ENCODE results near the gene C19orf47.

C19orf47 gene

DNA sequence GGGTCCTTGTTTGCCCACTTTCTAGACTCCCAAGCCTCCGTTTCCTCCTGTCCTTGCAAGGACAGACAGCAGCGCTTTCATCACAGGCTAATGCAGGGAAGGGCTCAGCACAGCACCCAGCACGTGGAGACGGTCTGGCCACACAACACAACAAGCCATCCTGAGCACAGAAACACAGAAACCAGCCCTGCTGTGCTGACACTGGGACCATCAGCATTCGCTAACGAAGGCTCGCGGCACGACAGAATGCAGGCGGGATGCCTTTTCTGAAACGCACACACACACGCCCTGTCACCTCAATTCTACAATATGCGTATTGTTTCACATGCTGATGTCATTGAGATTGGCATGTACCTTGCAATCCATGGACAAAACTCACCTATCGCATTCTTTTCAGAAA is 75.9 kb downstream of the C19orf47 start:
- Histone ChIP-seq H3K4me1 (ENCODE audit: insufficient read depth, poor library complexity, severe bottlenecking) (no peaks in the 10 kb centered on the region), H3K36me3 (ENCODE audit: low read depth) (no peaks in the 10 kb centered on the region), H3K9me3 (ENCODE audit: severe bottlenecking) (no peaks in the 10 kb centered on the region), H3K27ac (ENCODE audit: poor library complexity, severe bottlenecking) (no peak overlapping the region), H3K4me3 (ENCODE audit: severe bottlenecking) (no peak overlapping the region), H3K27me3 (ENCODE audit: insufficient read depth, poor library complexity, severe bottlenecking) (no peaks in the 10 kb centered on the region)
- DNase-seq (ENCODE audit: low spot score) (no peak), ATAC-seq (ENCODE audit: low read depth) (no peak)
- TF ChIP-seq, protein P1, sequence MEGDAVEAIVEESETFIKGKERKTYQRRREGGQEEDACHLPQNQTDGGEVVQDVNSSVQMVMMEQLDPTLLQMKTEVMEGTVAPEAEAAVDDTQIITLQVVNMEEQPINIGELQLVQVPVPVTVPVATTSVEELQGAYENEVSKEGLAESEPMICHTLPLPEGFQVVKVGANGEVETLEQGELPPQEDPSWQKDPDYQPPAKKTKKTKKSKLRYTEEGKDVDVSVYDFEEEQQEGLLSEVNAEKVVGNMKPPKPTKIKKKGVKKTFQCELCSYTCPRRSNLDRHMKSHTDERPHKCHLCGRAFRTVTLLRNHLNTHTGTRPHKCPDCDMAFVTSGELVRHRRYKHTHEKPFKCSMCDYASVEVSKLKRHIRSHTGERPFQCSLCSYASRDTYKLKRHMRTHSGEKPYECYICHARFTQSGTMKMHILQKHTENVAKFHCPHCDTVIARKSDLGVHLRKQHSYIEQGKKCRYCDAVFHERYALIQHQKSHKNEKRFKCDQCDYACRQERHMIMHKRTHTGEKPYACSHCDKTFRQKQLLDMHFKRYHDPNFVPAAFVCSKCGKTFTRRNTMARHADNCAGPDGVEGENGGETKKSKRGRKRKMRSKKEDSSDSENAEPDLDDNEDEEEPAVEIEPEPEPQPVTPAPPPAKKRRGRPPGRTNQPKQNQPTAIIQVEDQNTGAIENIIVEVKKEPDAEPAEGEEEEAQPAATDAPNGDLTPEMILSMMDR (IDR thresholded peaks at IDR 0.05; ENCODE audit: poor library complexity, severe bottlenecking) = no peak

DNA sequence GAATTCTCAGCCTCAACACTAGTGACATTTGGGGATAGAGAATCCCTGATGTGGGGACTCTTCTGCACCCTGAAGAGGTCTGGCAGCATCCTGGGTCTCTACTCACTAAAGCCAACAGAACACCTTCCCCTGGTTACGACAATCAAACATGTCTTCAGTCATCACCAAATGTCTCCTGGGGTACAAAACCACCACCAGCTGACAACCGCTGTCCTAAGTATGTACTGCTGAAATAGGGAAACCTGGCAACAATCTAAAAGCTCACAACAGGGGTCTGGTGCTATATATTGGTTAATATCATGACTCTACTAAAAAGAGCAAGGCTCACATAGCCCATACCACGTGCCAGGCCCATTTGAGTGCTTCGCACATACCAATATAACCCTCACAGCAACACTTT is 76.5 kb downstream of the C19orf47 start:
- H3K36me3 ChIP-seq (ENCODE audit: low read depth) = no peaks in the 10 kb centered on the region
- no peaks in the 10 kb centered on the region for H3K9me3 ChIP-seq (ENCODE audit: severe bottlenecking)
- H3K27ac ChIP-seq (ENCODE audit: poor library complexity, severe bottlenecking) = no peak overlapping the region
- no peak overlapping the region for H3K4me3 ChIP-seq (ENCODE audit: severe bottlenecking)
- no peaks in the 10 kb centered on the region for H3K4me1 ChIP-seq (ENCODE audit: insufficient read depth, poor library complexity, severe bottlenecking)
- DNase-seq (ENCODE audit: low spot score) (no peak), ATAC-seq (ENCODE audit: low read depth) (no peak)
- TF ChIP-seq, protein P1 (IDR thresholded peaks at IDR 0.05; ENCODE audit: poor library complexity, severe bottlenecking) = no peak
- no peaks in the 10 kb centered on the region for H3K27me3 ChIP-seq (ENCODE audit: insufficient read depth, poor library complexity, severe bottlenecking)

DNA sequence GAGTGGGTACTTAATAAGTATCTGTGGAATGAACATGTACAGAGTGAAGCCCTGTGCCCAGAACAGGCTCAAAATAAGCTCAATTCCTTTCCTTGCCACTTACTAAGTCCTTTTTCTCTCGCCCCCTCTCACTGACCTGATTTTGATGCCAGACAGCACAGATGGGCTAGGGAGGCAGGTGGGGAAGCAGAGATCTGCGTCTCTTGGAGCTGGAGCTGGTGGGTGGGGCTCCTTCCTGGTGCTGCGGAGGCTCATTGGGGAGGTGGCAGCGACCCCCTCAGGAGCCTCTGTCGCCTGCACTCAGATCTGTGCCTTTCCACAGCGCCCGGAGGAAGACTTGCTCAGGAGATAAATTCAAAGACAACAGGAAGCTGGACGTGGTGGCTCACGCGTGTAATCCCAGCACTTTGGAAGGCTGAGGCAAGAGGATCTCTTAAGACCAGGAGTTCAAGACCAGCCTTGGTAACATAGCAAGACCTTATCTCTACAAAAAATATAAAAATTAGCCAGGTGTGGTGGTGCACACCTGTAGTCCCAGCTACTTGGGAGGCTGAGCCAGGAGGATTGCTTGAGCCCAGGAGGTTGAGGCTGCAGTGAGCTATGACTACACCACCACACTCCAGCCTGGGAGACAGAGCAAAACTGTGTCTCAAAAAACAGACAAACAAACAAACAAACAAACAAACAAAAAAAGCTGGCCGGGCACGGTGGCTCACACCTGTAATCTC is 77.7 kb downstream of the C19orf47 start:
- Histone ChIP-seq H3K4me3 (ENCODE audit: severe bottlenecking) (no peak overlapping the region), H3K9me3 (ENCODE audit: severe bottlenecking) (no peaks in the 10 kb centered on the region), H3K27me3 (ENCODE audit: insufficient read depth, poor library complexity, severe bottlenecking) (no peaks in the 10 kb centered on the region), H3K27ac (ENCODE audit: poor library complexity, severe bottlenecking) (no peak overlapping the region), H3K4me1 (ENCODE audit: insufficient read depth, poor library complexity, severe bottlenecking) (no peaks in the 10 kb centered on the region), H3K36me3 (ENCODE audit: low read depth) (no peaks in the 10 kb centered on the region)
- DNase-seq (ENCODE audit: low spot score) = no peak
- TF ChIP-seq, protein P1 (IDR thresholded peaks at IDR 0.05; ENCODE audit: poor library complexity, severe bottlenecking) = no peak
- ATAC-seq (ENCODE audit: low read depth) = no peak
